Erythroblast (primary cell): ENCODE data around the gene TAF10.

Source experiments
- DNase-seq, 2 experiments: peaks; one replicate each; lab custom pipeline; 2025; lab: John Stamatoyannopoulos, UW
- GATA1 ChIP-seq: IDR thresholded peaks from 2 replicates; pipeline ENCODE4 v1.6.1; 2011; ENCODE audit warnings: low read depth, mild to moderate bottlenecking, control low read depth, low read length, moderate library complexity
- POLR2A ChIP-seq: IDR thresholded peaks from 2 replicates; pipeline ENCODE4 v1.6.1; 2011; ENCODE audit warnings: mild to moderate bottlenecking, low read length

TAF10 gene

DNA sequence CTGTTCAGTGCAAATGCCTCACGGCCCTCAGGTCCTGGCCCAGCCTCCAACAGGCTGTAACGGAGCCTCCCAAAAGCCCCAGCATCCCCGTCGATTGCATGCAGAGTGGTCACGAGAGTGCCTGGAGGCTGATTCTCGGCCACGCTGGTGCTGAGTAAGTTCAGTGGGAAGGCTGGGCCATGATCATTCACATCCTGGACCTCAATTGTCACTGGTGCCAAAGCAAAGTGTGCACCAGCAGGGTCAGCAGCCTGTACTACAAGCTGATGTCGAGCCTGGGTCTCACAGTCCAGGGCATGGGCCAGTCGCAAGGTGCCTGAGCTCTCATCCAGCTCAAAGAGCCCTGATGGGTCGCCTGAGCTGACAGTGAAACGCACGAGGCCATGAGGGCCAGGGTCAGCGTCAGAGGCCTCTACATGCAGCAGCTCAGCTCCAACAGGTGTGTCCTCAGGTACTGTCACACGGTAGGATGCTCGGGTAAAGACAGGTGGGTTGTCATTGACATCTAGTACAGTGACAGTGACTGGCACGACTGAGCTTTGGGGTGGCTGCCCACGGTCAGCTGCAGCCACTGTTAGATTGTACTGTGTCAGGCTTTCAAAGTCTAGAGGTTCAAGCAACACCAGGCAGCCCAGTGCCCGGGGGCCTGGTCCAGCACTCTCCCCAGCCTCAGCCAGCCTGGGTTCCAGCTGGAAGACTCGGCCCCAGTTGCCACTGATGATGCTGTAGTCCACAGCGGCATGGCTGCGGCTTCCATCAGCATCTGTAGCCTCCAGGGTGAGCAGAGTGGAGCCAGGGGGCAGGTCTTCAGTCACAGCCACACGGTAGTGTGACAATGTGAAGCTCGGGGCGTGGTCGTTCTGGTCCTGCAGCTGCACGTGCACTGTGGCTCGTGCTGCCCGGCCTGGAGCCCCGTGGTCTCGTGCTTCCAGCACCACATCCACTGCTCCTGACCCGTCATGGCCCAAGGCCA lies 11.7 kb upstream of the TAF10 start:
- TF ChIP-seq GATA1 (no peak), POLR2A (no peak)
- no peak for DNase-seq

DNA sequence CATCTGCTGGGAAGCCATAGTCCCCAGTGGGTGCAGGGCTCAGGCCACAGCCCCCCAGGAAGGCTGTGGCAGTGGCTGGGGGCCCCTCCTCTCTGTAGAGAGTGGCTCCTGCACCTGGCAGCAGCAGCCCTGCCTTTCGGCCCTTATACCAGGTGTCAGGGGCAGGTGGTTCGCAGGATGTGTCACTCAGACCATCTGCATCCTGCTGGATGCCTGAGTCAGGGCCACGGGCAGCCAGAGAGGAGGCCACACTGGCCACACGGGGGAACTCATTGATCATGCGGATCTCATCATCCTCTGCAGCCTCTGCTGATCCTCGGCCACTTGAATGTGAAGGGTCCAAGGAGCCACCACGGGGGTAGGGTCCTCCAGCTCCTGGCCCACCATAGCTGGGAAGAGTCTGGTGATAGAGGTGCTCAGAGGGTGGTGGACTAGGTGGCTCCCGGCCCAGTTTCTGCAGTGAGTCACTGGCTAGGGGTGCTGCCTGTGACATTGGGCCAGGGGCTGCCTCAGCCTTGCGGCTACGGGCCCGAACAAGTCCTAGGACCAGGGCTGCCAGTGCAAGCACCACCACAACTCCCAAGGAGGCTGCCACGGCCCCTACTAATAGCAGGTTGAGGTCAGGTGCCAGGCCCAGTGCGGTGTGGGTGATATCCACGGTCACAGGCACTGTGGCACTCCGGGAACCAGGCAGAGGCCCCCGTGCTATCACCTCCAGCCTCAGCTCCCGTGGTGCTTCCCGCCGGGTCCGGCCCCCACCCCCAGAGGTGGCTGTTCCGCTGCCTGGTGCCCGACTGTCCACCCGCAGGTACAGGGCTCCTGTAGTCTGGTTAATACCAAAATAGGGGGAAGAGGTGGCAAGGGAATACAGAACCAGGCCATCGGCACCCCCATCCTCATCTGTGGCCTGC lies 10.5 kb upstream of the TAF10 start:
- DNase-seq = no peak
- TF ChIP-seq GATA1 (no peak), POLR2A (no peak)

DNA sequence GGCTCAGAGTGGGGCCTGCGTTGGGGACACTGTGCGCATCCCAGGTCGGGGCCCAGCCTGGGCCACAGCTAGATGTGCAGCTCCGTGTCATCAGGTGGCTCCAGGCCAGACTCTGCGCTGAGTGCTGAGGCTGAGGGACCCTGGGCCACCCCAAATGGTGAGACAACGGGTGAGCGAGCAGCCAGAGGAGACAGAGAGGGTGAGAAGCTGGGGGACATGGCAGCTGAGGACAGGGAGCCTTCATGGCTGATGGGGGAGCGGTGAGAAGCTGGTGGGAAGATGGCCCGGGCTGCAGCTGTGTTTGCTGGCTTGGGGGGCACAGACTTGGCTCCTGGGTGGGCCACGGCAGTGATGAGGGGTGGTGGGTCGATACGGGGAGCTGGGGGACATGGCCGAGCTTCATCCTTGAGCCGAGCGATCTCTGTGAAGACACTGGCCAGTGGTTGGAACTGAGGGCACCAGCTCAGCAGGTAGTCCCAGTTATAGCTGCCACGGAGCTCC lies 9.7 kb upstream of the TAF10 start:
- TF ChIP-seq GATA1 (no peak), POLR2A (no peak)
- DNase-seq = no peak

DNA sequence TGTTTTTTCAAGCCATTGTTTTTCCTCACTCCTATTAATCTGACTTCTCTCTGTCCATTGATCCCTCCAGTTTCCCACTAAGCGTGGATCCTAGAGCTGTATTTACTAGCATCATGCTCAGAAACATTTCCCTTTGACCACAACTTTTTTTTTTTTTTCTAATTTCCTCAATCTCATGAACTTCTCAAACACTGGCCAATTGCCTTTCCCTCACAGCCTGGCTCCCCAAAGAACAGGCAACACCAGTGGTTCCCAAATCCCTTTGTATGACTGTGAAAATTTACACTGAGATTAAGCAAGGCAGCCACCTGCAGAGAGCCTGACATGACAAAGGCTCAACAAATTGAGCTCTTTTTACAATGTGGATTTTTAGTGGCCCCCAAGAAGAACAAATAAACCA lies 8.6 kb upstream of the TAF10 start:
- DNase-seq = no peak
- TF ChIP-seq POLR2A (no peak), GATA1 (no peak)

DNA sequence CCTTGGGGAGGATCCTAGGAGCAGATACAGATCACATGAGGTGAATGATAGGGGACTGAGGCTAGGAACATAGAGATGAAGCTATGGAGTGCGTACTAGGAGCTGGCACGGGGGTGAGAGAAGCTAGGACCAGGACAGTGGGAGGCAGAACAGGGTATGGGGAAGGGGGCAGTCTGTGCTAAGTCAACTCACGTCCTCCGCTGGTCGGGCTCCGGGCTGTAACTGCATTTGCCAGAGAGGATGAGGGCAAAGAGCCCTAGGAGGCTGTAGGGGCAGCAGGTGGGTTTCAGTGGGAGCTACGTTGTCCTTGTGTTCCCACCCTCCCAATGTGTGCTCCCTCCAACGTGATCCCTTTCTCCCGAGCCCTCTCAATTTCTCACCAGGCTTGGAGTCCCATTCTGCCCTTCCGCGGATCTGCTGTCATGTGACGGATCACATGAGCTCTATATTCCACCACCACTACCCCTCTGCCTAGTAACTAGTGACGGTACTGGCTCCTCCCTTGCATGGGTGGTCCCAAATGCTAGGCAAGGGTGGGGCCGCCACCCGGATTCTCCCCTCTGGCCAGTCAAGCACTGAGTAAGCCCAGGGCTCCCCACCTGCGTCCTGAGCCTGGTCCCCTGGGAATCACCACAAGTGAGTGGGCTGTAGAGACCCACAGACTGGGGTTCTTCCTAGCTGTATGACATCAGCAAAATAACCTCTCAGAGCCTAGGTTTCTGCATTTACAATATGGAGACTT lies 7.2 kb upstream of the TAF10 start, which contains the start of gene TPP1:
Gene TPP1, minus strand, starts transcription at position 419 of the 742 bp plus-strand sequence. Its CDS starts 22 bp downstream, at position 397.
- TF ChIP-seq GATA1 = no peak
- TF ChIP-seq POLR2A = peak; percentile 97
- DNase-seq = peak; percentile 93 to 96

DNA sequence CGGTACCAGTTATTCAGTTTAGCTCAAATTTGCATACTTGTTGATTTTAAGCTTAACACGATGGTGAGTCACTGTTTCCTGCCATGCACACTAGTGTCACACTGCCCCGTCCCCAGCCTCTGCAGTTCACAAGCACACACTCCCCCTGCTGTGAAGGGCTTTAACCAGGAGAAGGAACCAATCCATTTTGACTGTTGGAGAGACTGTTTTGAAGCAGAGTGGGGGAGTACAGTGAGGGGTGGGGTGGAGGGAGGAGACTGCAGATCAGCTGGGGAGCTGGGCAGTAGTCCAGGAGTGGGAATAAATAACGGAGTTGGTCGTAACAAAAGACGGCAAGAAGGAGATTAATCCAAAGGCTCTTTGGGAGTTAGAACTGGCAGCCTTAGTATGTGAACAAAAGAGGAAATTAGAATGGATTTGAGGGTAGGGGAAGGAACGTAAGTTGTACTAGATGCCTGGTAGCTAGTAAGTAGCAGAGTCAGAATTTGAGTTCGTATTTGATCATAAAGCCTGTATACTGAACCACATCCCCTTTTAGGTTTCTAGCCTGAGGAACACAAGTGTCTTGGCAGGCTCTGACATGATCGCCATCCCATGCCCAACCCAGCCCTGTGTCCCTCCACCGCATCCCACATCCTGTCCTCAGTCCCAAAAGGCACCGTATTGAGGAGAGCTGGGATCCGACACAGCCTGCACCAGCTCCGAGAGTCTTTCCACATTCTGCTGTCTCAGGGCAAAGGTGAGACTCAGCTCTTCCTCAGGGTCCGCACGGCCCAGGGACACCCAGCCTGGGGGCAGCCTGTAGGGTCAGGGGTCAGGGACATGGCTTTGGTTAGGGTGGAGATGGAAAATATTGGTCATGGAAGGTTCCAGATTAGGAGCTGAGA lies 6.3 kb upstream of the TAF10 start:
- peak; percentile 65 to 74 for DNase-seq
- no peak for TF ChIP-seq POLR2A
- TF ChIP-seq GATA1 = no peak

DNA sequence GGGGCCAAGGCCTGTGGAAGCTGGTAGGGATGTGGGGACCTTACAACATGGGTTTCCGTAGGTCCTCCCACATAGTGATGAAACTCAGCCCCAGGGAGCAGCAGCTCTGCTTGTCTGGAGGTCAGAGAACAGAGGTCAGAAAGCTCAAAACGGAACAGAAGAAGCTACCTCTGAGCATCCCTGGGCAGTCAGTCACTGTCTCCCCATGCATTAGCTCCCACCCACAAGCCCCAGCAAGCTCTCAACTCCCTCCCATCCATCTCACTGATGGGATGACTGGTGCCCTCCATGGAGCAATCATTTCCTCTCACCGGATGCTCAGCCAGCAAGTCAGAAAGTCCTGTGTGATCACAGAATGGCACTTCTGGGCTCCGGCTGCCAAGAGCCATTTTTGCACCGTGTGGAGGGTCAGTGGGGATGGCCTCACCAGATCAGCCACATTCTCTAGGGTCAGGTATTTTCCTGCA lies 5.3 kb upstream of the TAF10 start:
- no peak for TF ChIP-seq GATA1
- TF ChIP-seq POLR2A = no peak
- DNase-seq = no peak

DNA sequence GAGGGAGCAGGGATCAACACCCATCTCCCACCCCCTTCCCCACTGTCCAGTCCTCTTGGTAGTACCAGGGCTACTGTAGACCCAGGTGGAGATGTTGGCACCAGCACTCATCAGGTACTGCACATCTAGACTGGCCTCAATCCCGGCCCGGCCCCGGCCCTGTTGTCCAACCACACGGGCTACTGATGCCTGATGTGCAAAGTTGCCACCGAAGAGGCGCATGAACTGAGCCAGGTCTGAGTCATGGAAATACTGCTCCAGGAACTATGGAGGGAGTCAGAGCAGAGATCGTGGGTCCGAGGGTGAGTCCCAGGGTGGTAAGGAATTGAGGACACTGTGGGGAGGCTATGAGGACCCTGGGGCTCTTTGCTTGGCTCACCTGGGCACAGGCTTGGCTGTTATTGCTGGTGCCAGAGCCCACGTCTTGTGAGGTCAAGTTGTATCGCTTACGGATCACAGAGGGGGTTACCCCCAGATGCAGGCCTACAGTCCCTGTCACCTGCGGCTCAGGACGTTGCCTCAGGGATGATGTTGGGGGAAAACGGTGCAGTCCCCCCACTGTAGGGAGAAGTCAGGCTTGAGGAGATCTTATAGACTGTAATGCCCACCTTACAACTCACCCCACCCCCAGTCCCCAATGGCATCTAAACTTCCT lies 4.7 kb upstream of the TAF10 start:
- DNase-seq = no peak
- TF ChIP-seq POLR2A = no peak
- TF ChIP-seq GATA1 = no peak

DNA sequence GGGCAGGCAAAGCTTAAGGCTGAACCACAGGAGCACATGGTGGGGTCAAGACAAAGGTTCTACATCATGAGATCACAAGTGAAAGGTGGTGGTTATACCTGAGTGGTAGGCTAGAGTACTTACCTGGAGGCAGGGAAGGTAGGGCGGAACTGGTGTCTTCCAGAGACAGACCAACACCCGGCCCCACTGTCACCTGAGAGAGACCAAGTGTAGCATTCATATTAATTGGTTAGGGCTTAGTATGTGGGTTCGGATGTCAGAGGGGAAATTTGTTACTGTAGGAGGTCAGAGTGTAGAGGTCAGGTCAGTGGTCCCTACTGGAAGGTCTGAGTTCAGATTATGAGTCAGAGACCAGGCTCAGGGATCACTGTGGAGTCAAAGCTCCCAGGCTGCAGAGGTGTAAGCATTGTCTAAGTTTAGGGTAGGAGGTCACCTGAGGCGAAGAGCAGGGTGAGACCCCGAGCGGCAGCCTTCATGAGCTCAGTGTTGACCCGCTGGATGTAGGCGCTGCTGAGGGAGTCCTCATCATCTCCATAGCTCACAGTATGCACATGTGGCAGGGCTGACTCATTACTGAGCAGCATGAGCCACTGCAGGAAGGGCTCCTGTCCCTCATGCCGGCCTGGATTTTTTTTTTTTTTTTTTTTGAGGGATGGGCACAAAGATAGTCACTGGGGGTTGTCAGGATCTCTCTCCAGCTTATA lies 4.0 kb upstream of the TAF10 start:
- peak; percentile 8 for TF ChIP-seq POLR2A
- TF ChIP-seq GATA1 = no peak
- no peak for DNase-seq

DNA sequence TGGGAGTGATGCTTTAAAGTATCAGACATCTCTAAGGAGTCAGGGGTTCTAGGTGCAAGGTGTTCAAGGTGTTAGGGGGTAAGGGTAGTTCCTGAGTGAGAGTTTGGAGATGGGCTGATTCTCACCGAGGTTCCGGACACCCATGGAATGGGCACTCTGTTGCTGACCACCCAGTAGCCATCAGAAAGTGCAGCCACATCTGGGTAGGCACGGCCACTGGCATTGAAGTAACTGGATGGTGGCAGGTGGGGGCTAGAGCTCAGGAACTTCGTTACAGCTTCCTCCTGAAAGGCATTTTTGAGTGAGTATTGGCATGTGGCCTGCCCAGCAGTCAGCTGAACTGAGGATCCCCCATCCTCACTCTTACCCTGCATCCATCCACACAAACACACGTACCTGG lies 3.0 kb upstream of the TAF10 start:
- TF ChIP-seq POLR2A (no peak), GATA1 (no peak)
- no peak for DNase-seq

DNA sequence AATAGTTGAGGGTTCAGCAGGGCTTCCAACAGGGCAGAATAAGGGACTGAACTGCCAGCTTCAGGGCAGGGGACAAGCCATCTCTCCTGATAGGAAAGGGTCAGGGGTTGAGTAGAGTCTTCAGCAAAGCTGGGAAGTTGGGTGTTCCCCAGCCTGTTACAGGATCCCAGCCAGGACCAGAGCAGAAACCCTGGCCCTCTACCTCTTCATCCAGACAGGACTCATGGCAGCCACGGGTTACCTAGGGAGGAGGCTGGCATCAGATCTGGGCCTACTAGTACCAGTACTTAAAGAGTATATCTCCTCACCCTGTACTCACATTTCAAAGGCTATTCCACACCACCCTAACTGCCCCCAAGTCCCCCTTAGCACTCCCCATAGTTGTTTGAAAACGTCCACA lies 2.4 kb upstream of the TAF10 start:
- DNase-seq = no peak
- TF ChIP-seq POLR2A (no peak), GATA1 (no peak)

DNA sequence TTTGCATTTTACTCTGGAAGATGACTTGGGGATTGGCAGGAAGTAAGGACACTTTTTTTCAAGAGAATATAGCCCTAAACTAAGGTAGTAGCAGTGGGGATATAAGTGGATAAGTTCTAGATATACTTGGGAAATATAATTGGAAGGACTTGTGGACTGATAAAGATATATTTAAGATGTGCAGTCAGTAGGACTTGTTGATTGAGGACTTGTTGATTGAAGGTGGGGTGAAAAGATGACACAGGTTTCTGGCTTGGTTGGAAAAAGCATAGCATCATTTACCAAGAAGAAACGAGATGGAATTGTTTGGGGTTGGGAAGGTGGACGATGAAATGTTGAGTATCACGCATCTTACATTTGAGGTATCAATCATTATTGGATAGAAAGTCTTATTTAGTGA lies 1.5 kb upstream of the TAF10 start:
- TF ChIP-seq GATA1 = no peak
- no peak for TF ChIP-seq POLR2A

More for the DNA sequence above, 1.5 kb upstream of the TAF10 start:
- DNase-seq = no peak
